ENCODE results near the gene TCHP. TPM values are rescaled to one million over a fixed set of nuclear protein-coding genes. Genes with fewer than 3 reads are reported as not detected.

Gene TCHP
- total RNA-seq, 1 donor from 2014 or later, result 9.2 TPM

DNA sequence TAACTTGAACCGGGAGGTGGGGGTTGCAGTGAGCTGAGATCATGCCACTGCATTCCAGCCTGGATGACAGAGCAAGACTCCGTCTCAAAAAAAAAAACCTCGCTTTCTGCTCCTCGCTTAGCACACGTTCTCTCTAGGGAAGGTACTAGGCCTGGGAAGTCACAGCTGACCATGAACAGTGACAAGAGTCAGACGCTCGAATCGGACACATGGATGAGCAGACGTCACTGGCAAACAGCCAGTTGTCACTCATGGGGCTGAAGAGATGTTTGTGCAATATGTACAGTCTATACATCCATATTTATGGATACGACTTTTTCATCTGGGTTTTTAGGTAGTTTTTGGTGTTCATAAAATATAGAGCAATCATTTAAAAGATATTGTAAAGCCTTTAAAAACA is 19.4 kb downstream of the TCHP start:
- no peak for FAIRE-seq
- TF ChIP-seq, protein P1, sequence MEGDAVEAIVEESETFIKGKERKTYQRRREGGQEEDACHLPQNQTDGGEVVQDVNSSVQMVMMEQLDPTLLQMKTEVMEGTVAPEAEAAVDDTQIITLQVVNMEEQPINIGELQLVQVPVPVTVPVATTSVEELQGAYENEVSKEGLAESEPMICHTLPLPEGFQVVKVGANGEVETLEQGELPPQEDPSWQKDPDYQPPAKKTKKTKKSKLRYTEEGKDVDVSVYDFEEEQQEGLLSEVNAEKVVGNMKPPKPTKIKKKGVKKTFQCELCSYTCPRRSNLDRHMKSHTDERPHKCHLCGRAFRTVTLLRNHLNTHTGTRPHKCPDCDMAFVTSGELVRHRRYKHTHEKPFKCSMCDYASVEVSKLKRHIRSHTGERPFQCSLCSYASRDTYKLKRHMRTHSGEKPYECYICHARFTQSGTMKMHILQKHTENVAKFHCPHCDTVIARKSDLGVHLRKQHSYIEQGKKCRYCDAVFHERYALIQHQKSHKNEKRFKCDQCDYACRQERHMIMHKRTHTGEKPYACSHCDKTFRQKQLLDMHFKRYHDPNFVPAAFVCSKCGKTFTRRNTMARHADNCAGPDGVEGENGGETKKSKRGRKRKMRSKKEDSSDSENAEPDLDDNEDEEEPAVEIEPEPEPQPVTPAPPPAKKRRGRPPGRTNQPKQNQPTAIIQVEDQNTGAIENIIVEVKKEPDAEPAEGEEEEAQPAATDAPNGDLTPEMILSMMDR (IDR thresholded peaks at IDR 0.05; ENCODE audit: insufficient read depth, low read length, severe bottlenecking), result no peak
- DNase-seq (ENCODE audit: low read depth), result no peak
- Histone ChIP-seq H3K36me3 (ENCODE audit: control insufficient read depth, insufficient read depth, low read length) (peaks cover 14% of the 10 kb centered on the region), H3K4me3 (ENCODE audit: low read depth, low read length) (no peak overlapping the region), H3K27me3 (ENCODE audit: control insufficient read depth, insufficient read depth, low read length) (no peaks in the 10 kb centered on the region)

DNA sequence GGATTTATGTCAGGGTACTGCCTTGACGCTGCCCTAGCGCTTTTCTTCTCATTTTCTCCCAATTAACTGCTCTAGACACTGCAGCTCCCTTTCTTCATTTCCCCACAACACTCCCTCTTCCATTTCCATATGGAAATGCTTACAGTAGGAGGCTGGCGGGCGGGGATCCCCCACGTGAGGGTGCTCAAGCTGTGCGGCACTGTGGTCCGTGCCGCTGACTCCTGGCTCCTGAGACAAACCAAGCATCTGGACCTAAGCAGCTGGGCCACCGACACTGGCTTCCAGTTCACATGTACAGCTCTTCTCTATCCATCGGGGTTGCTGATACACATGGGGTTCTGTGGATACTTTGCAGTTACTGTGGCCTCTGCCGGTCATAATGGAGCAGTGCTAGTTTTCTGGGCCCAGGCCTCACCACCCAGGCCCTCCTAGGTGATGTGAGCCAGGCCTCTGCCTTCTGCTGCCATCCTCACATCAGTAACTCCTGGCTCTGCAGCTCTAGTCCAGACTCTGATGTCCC is 20.2 kb downstream of the TCHP start:
- FAIRE-seq (no peak), DNase-seq (ENCODE audit: low read depth) (no peak)
- Histone ChIP-seq H3K36me3 (ENCODE audit: control insufficient read depth, insufficient read depth, low read length) (peaks cover 10% of the 10 kb centered on the region), H3K4me3 (ENCODE audit: low read depth, low read length) (no peak overlapping the region), H3K27me3 (ENCODE audit: control insufficient read depth, insufficient read depth, low read length) (no peaks in the 10 kb centered on the region)
- TF ChIP-seq, protein P1 (IDR thresholded peaks at IDR 0.05; ENCODE audit: insufficient read depth, low read length, severe bottlenecking), result no peak

DNA sequence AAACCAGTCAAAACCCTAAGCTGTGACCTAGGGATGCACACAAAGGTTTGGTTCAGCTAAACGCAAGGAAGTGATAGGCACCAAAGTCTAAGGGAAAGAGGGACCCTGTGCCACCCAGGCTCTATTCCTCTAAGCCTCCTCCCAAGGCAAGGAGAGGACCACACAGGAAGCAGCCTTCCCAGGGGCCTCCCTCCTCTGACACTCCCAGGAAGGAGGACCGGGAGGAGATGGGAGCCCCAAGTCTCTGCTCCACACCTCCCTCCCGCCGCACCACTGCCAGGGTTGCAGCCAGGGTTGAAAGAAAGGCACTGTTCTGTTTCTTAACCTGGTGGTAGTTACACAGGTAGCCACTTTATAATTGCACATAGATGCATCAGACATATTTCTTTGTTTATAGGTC is 21.9 kb downstream of the TCHP start:
- FAIRE-seq (no peak), DNase-seq (ENCODE audit: low read depth) (no peak)
- Histone ChIP-seq H3K36me3 (ENCODE audit: control insufficient read depth, insufficient read depth, low read length) (peaks cover 6% of the 10 kb centered on the region), H3K27me3 (ENCODE audit: control insufficient read depth, insufficient read depth, low read length) (no peaks in the 10 kb centered on the region), H3K4me3 (ENCODE audit: low read depth, low read length) (no peak overlapping the region)
- TF ChIP-seq, protein P1 (IDR thresholded peaks at IDR 0.05; ENCODE audit: insufficient read depth, low read length, severe bottlenecking), result no peak

DNA sequence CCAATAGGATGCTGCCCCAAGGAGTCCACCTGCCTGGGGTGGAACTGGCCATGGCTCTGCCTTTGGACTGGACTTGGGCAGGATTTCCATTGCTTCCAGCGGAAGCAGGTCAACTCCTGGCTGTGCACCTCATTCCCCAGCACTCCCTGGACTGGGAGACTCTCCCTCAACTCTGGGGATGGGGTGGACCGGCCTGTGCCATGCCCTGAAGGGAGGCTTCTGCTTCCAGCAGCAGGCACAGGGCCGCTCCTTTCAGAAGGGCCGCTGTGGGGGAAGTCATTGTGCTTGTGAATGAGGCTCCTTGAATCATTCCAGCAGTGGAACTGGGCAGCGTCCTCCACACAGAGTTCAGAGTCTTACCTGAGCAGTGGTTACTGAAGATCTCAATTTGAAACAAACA is 23.0 kb downstream of the TCHP start:
- TF ChIP-seq, protein P1 (IDR thresholded peaks at IDR 0.05; ENCODE audit: insufficient read depth, low read length, severe bottlenecking), result no peak
- Histone ChIP-seq H3K36me3 (ENCODE audit: control insufficient read depth, insufficient read depth, low read length) (peaks cover 3% of the 10 kb centered on the region), H3K4me3 (ENCODE audit: low read depth, low read length) (no peak overlapping the region), H3K27me3 (ENCODE audit: control insufficient read depth, insufficient read depth, low read length) (no peaks in the 10 kb centered on the region)
- DNase-seq (ENCODE audit: low read depth) (no peak), FAIRE-seq (no peak)

DNA sequence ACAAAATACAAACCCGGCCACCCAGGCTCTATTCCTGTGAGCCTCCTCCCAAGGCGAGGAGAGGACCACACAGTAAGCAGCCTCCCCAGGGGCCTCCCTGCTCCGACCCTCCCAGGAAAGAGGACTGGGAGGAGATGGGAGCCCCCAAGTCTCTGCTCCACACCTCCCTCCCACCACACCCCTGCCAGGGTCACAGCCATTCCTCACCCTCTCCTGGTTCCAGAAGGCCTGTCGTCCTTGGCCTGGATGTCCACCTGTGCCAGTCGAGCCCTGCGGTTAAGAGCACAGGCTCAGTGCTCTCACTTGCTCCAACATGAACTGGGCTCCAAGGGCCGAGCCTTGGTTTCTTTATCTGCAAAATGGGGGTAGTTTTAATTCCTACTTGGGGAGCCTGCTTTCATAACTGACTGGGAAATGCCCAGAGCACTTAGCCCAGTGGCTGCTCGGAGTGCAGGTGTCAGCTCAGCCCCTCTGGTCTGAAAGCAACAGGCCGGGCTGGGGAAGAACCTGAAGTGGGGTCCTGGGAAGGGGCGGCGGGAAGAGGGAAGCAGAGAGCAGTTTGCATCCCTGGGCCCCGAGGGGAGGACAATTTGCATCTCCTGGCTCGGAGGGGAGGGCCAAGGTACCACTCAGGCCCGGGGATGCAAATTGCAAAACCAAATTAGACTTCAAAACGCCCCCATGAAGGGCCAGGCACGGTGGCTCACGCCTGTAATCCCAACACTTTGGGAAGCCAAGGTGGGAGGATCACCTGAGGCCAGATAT is 23.6 kb downstream of the TCHP start:
- DNase-seq (ENCODE audit: low read depth) (no peak), FAIRE-seq (no peak)
- H3K36me3 ChIP-seq (ENCODE audit: control insufficient read depth, insufficient read depth, low read length), result peaks cover 3% of the 10 kb centered on the region
- no peaks in the 10 kb centered on the region for H3K27me3 ChIP-seq (ENCODE audit: control insufficient read depth, insufficient read depth, low read length)
- TF ChIP-seq, protein P1 (IDR thresholded peaks at IDR 0.05; ENCODE audit: insufficient read depth, low read length, severe bottlenecking), result no peak
- no peak overlapping the region for H3K4me3 ChIP-seq (ENCODE audit: low read depth, low read length)
